Ishikawa (cell line): ENCODE results near the gene CACNG4.

Experiments used
- CEBPB ChIP-seq: IDR thresholded peaks from 2 replicates; pipeline ENCODE4 v1.6.1; 2012
- CREB1 ChIP-seq: IDR thresholded peaks from 2 replicates; pipeline ENCODE4 v1.6.1; 2012; ENCODE audit warnings: low read depth
- EGR1 ChIP-seq: IDR thresholded peaks from 2 replicates; pipeline ENCODE4 v1.6.1; 2012
- EP300 ChIP-seq: IDR thresholded peaks from 2 replicates; pipeline ENCODE4 v1.6.1; 2012; ENCODE audit warnings: borderline replicate concordance
- FOXM1 ChIP-seq: IDR thresholded peaks from 2 replicates; pipeline ENCODE4 v1.6.1; 2012; ENCODE audit warnings: low read depth, borderline replicate concordance
- NFIC ChIP-seq: IDR thresholded peaks from 2 replicates; pipeline ENCODE4 v1.6.1; 2012
- RAD21 ChIP-seq: IDR thresholded peaks from 2 replicates; pipeline ENCODE4 v1.6.1; 2012; ENCODE audit warnings: low read depth
- TAF1 ChIP-seq: IDR thresholded peaks from 2 replicates; pipeline ENCODE4 v1.6.1; 2012; ENCODE audit warnings: low read depth, mild to moderate bottlenecking
- TCF12 ChIP-seq: IDR thresholded peaks from 2 replicates; pipeline ENCODE4 v1.6.1; 2012; ENCODE audit warnings: low read depth
- TEAD4 ChIP-seq: IDR thresholded peaks from 2 replicates; pipeline ENCODE4 v1.6.1; 2012
- YY1 ChIP-seq: IDR thresholded peaks from 2 replicates; pipeline ENCODE4 v1.6.1; 2012; ENCODE audit warnings: low read depth
- ZBTB7A ChIP-seq: IDR thresholded peaks from 2 replicates; pipeline ENCODE4 v1.6.1; 2012; ENCODE audit warnings: low read depth
- TF ChIP-seq, protein P1 (sequence below): IDR thresholded peaks from 2 replicates; pipeline ENCODE4 v1.6.1; 2012
- TF ChIP-seq, protein P2 (sequence below): IDR thresholded peaks from 2 replicates; pipeline ENCODE4 v1.6.1; 2012
- TF ChIP-seq, protein P3 (sequence below): IDR thresholded peaks from 2 replicates; pipeline ENCODE4 v1.6.1; 2012; ENCODE audit warnings: low read depth, mild to moderate bottlenecking

The CACNG4 gene

DNA sequence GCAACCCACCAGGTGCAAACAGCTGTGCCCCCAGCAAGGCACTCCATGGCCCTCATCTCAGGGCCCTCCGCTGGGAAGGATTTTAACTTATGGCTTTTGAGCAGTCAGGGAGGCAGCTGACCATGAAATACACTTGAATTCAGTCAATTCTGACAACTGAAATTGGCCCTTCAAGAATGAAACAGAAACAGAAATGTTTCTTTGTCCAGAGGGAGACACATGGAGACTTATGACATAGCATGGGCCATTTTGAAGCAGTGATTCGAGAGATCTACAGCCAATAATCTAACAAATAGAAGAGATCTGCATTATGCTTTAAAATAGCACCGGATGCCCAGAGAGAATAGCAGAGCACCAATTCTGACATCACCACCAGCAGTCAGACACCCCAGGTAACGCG lies 87.3 kb downstream of the CACNG4 start:
- TF ChIP-seq TCF12 (no peak), ZBTB7A (no peak), FOXM1 (no peak)

DNA sequence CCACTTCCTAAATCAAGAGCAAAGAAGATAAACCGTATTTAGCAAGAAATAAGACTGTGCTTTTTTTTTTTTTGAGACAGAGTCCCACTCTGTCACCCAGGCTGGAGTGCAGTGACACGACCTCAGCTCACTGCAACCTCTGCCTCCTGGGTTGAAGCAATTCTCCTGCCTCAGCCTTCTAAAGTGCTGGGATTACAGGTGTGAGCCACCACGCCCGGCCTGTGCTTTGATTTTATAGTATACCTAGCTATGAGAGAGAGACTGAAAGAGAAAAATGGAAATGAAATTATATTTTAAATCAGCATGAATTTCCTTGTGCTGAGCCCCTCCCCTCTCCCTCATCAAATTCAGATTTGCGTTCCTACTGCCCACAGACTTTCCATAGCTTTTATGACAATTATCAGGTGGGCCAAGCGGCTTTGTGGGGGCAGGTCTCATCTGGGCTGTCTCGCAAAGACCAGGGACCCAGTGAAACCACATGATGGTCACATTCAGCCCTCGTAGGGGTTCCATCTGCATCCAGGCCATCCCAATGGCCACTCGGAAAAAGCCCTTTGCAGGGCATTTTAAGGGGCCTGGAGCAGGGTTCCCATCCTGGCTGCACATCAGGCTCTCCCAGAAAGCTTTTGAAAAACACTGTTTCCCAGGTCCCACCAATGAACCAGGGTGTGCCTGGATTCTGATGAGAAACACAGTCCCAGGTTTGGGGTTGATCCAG lies 88.4 kb downstream of the CACNG4 start:
- TF ChIP-seq NFIC: no peak
- TF ChIP-seq ZBTB7A: no peak
- no peak for TF ChIP-seq EP300
- no peak for TF ChIP-seq FOXM1
- TF ChIP-seq, protein P1, sequence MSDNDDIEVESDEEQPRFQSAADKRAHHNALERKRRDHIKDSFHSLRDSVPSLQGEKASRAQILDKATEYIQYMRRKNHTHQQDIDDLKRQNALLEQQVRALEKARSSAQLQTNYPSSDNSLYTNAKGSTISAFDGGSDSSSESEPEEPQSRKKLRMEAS: no peak
- TF ChIP-seq, protein P2, sequence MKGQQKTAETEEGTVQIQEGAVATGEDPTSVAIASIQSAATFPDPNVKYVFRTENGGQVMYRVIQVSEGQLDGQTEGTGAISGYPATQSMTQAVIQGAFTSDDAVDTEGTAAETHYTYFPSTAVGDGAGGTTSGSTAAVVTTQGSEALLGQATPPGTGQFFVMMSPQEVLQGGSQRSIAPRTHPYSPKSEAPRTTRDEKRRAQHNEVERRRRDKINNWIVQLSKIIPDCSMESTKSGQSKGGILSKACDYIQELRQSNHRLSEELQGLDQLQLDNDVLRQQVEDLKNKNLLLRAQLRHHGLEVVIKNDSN: no peak
- no peak for TF ChIP-seq CEBPB
- no peak for TF ChIP-seq RAD21
- no peak for TF ChIP-seq CREB1

DNA sequence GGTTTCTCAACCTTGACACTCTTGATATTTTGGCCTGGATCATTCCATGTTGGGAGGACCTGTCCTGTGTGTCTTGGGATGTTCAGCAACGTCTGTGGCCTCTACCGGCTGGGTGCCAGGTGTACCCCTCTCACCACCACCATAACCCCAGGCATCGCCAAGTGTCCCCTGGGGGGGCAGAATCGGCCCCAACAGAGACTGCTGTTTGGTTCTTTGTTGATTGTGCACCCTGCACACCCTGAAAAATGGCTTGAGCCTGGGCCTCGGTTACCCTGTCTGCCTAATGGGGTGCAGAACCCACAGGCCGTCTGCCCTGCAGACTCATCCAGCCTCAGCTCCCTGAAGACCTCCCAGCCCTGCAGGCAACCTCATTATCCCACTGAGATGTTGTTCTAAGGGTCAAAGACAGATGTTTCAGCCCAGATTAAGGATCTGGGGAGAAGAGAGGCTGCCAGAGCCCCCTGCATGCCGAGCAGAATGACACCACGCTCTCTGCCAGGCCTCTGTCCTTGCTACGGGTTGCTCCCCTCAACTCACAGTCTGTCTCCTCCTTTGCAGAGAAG lies 89.0 kb downstream of the CACNG4 start:
- TF ChIP-seq TCF12: no peak
- TF ChIP-seq CREB1: no peak
- TF ChIP-seq CEBPB: no peak
- no peak for TF ChIP-seq RAD21
- no peak for TF ChIP-seq TEAD4
- TF ChIP-seq ZBTB7A: no peak
- TF ChIP-seq YY1: no peak
- no peak for TF ChIP-seq NFIC

DNA sequence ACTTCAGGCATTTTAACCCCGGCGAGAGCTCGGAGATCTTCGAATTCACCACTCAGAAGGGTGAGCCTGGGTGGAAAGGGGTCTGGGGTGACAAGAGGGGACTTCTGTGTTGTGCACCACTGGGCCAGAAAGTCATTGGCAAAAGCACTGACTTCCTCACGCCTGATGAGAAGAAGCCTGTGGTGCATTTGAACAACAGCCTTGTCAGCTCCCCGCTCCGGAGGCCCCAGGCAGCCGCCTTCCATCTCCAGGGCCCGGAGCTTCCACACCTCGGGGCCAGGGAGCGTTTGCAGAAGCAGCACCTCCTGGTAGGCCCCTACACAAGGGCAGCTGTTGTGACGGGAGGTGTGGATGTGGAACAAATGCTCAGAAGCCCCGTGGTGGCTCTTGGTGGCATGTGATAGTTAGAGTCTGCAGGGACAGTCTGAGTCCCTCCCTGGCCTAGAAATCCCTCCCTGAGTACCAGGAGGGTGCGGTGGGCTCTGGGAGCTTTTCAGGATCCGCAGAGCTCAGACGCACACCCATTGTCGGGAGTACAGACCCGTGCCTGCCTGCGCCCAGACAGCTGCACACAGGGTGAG lies 89.6 kb downstream of the CACNG4 start:
- TF ChIP-seq, protein P3, sequence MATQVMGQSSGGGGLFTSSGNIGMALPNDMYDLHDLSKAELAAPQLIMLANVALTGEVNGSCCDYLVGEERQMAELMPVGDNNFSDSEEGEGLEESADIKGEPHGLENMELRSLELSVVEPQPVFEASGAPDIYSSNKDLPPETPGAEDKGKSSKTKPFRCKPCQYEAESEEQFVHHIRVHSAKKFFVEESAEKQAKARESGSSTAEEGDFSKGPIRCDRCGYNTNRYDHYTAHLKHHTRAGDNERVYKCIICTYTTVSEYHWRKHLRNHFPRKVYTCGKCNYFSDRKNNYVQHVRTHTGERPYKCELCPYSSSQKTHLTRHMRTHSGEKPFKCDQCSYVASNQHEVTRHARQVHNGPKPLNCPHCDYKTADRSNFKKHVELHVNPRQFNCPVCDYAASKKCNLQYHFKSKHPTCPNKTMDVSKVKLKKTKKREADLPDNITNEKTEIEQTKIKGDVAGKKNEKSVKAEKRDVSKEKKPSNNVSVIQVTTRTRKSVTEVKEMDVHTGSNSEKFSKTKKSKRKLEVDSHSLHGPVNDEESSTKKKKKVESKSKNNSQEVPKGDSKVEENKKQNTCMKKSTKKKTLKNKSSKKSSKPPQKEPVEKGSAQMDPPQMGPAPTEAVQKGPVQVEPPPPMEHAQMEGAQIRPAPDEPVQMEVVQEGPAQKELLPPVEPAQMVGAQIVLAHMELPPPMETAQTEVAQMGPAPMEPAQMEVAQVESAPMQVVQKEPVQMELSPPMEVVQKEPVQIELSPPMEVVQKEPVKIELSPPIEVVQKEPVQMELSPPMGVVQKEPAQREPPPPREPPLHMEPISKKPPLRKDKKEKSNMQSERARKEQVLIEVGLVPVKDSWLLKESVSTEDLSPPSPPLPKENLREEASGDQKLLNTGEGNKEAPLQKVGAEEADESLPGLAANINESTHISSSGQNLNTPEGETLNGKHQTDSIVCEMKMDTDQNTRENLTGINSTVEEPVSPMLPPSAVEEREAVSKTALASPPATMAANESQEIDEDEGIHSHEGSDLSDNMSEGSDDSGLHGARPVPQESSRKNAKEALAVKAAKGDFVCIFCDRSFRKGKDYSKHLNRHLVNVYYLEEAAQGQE: no peak
- TF ChIP-seq NFIC: no peak

DNA sequence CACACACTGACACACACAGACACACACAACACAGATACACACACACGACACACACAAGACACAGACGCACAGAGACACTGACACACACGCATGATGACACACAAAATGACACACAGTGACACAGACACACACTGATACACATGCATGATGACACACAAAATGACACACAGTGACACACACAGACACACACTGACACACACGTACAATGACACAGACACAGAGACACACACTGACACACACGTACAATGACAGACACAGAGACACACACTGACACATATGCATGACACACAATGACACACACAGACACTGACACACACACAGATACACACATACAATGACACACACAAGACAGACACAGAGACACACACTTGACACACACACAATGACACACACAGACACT lies 90.1 kb downstream of the CACNG4 start:
- TF ChIP-seq ZBTB7A (no peak), CREB1 (no peak), RAD21 (no peak), EP300 (no peak), EGR1 (no peak), TEAD4 (no peak), TAF1 (no peak), YY1 (no peak), TCF12 (no peak), CEBPB (no peak), NFIC (no peak), FOXM1 (no peak)
- TF ChIP-seq, protein P2: no peak
- TF ChIP-seq, protein P3: no peak
- TF ChIP-seq, protein P1: no peak

DNA sequence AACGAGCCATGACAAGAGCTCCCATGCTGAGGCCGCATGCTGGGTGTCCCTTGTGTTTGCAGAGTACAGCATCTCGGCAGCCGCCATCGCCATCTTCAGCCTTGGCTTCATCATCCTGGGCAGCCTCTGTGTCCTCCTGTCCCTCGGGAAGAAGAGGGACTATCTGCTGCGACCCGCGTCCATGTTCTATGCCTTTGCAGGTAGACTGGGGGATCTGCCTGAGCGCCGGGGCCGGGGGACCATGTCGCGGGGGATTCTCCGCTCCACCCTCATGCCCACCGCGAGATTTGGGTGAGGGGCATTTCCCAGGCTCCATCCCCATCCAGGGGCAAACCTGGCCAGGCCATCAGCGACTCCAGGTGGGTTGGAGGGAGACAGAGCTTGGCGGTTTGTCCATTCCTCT lies 90.5 kb downstream of the CACNG4 start:
- TF ChIP-seq TCF12 (no peak), FOXM1 (no peak)
- TF ChIP-seq, protein P1: no peak
- TF ChIP-seq, protein P3: no peak
